Stimulated activated CD4-positive, alpha-beta T cell treated with anti-CD3 and anti-CD28 coated beads, Interleukin-4, amount 100 ng/mL, for 24 hours (primary cell): ENCODE measurements around the gene LRRC8B.

ENCODE experiments used
- DNase-seq: peaks from one replicate; pipeline ENCODE4 v3.0.0-alpha.2; 2020

The LRRC8B gene

DNA sequence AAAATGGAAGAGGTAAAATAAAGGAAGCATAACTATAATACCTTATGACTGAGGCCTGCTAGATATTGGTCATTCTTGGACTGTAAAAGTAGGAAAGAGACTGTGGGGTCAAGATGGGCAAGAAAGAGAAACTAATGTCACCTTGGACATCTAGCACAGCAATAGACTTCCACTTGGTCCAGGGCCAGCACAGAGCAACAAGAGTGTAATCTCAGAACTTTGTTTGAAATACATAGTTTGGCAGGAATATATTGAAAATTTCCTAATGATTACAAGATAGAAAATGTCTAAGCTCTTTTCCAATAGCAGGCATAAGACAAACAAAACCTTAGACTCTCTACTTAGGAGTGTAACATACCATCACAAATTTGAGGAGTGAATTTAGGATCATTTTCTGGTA lies 112.9 kb downstream of the LRRC8B start:
- no peak for DNase-seq

DNA sequence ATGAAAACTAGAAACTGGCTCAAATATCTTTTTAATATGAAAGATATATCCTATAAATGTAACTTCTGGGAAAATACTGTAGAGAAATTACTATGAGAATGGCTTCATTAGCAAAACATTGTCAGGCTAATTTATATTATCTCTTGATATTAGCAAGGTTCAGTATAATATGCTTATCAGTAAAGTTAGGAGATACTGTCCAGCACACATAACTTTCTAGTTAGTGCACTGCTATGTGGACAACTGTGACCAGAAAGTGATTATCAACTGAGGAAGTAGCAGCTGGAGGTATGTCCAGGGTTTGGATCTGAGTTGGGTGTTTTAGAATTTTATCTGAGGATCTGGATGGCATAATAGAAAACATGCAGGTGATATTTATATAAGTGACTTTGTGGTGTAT lies 115.8 kb downstream of the LRRC8B start:
- DNase-seq, result no peak

DNA sequence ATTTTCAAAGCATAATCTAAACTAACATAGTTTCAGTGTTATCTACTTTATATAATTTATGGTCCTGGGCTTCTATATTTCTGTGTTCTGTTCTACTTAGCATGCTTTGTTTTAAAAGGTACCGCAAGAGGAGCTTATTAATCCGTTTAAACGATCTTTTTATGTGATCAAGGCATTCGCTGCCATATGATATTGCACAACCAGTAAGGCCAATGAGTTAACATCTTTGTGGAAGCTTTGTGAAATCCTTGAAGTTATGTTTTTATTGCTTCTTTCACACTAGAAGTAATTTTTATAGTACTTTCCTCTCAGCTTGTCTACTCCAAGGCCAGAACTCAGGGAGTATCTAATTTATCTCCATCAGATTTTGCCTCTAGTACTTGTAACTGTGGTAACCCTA lies 117.2 kb downstream of the LRRC8B start:
- no peak for DNase-seq

DNA sequence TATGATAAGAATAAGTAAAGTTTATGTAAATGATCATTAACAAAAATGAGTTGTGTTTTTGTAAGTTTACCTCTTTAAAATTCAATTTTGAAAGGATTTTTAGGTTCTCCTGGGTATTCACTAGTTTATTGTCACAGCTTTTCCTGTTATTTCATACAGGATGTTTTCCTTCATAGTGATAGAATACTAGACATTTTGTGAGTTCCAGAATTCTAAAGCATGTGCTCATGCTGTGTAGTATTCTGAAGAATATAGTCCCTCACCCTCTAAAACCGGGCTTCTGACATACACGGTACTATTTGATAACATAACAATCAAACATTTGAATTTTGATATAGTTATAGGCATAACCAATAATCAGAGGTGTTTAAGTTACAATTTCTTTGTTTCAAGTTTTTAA lies 118.9 kb downstream of the LRRC8B start:
- DNase-seq, result no peak

- DNase-seq, result no peak
These were observed 119.6 kb downstream of the LRRC8B start for GRCh38 chr1:89644119-89644814.

DNA sequence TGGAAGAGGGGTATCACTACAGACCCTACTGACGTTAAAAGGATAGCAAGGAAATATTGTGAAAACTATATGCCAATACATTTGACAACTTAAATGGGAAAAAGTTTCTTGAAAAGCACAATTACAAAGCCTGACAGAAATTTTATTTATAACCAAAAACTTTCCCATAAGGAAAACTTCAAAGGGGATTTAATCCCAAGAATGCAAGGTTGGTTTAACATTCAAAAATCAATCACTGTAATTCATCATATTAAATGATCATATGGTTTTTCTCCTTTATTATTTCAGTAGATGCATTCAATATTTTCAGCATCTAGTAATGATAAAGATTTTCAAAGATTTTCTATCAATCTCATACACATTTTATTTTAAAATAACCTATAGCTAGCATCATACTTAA lies 121.6 kb downstream of the LRRC8B start:
- no peak for DNase-seq
